ENCODE measurements around the gene RAD18.

The RAD18 gene

DNA sequence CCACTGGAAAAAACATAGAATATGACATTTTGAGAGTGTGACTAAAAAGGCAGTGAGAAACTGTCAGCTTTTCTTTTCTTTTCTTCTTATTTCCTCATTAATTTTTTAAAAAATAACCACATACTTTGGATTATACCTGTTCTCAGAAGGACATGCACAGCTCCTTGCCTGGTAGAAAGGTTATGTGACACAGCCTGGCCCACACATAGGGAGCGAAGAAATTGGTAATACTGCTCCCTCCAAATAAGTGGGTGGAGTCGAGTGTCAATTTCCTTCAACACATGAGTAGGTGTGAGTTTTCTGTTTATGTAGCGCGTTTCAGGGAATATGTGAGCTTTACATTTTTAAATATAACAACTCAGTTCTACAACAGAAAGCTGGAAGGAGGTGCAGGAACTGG is 28.9 kb upstream of the RAD18 start:
- no peak overlapping the region for H3K4me3 ChIP-seq (ENCODE audit: control insufficient read depth, low read depth, low read length)
- TF ChIP-seq, protein P1, sequence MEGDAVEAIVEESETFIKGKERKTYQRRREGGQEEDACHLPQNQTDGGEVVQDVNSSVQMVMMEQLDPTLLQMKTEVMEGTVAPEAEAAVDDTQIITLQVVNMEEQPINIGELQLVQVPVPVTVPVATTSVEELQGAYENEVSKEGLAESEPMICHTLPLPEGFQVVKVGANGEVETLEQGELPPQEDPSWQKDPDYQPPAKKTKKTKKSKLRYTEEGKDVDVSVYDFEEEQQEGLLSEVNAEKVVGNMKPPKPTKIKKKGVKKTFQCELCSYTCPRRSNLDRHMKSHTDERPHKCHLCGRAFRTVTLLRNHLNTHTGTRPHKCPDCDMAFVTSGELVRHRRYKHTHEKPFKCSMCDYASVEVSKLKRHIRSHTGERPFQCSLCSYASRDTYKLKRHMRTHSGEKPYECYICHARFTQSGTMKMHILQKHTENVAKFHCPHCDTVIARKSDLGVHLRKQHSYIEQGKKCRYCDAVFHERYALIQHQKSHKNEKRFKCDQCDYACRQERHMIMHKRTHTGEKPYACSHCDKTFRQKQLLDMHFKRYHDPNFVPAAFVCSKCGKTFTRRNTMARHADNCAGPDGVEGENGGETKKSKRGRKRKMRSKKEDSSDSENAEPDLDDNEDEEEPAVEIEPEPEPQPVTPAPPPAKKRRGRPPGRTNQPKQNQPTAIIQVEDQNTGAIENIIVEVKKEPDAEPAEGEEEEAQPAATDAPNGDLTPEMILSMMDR (conservative IDR thresholded peaks at IDR 0.05; ENCODE audit: control insufficient read depth, insufficient read depth, low read depth, low read length) = no peak
- no peak for DNase-seq (ENCODE audit: low read depth)

DNA sequence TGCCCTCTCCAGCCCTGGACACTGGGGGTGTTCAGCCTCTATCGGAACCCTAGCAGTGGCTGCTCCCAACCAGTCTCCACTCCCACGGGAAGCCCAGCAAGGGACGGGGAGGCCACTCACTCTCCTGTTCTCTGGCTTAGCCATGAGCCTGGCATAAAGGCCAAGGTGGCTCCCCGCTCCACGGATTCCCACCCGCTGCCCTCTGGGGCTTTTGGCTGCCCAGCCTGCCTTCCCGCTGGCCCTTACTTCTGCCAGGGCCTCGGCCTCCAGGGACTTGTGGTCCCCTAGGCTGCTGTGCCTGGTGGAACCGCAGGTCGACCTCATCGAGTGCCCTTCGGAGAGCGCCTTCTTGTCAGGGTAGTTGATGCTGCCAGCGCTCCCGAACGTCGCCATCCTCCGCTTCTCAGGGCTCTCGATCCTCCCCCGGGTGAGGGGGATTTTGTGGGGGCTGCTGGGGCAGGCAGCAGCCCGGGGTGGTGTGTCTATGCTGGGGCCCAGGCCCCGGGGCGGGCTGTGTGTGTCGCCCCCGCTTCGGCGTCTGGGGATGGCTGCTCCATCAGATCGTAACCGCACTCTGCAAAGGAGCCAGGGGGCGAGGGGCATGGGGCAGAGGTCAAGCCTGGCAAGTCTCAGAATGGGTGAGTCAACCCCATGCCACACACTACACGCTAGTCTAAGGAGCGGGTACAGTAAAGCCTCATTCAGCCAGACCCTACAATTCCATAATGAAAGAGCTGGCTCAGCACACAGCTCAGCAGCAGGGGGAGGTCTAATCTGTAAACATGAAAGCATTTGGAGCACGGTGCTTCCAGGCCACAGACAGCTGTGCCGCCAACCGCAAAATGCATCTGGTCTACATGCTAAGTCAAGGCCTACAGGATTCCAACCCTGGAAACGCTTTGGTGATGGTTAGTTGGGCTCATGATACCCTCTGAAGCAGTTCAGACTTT is 27.3 kb upstream of the RAD18 start:
- DNase-seq (ENCODE audit: low read depth) = peak; percentile 42
- no peak overlapping the region for H3K4me3 ChIP-seq (ENCODE audit: control insufficient read depth, low read depth, low read length)
- TF ChIP-seq, protein P1 (conservative IDR thresholded peaks at IDR 0.05; ENCODE audit: control insufficient read depth, insufficient read depth, low read depth, low read length) = no peak

DNA sequence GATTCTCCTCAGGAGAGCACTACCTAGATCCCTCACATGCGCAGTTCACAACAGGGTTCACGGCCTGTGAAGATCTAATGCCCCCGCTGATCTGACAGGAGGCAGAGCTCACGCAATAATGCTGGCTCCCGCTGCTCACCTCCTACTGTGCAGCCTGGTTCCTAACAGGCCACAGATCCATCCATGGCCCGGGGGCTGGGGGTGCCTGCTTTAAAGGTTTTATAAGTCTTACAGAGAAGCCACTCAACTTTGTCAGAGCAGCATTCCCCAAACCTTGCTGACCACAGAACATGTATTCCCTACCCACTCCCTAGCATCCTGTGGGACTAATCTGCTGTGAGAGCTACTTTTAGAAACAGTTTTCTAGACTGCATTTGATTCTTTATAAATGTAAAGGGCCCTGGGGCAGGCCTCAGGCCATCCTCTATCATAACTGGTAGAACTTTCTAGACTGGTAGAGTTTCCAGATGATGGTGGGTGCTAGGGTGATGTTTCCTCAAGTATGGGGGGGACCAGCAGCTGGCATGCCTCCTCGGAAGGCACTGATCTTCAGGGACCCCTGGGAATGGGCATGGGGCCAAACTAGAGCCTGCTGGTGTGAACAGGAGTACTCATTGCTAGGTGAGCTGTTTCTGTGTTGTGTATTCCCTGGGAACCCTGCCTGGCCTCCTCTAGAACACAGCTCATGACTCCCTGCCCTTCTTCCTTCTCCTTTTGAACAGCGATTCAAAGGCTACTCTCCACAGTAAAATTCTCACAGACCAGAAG is 25.7 kb upstream of the RAD18 start:
- TF ChIP-seq, protein P1 (conservative IDR thresholded peaks at IDR 0.05; ENCODE audit: control insufficient read depth, insufficient read depth, low read depth, low read length) = no peak
- no peak for DNase-seq (ENCODE audit: low read depth)
- no peak overlapping the region for H3K4me3 ChIP-seq (ENCODE audit: control insufficient read depth, low read depth, low read length)

DNA sequence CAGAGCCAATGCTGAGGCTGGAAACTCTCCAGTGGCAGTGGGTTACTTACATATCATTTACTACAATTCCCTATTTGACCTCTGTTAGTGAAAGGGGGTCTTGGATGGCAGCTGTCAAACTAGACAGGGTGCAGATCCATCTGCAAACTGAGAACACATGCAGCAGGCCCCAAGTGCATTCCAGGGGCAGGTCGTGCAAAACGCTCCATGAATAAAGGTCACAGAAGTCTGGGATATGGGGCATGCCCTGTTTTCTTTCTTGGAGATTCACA is 25.0 kb upstream of the RAD18 start:
- DNase-seq (ENCODE audit: low read depth) = no peak

DNA sequence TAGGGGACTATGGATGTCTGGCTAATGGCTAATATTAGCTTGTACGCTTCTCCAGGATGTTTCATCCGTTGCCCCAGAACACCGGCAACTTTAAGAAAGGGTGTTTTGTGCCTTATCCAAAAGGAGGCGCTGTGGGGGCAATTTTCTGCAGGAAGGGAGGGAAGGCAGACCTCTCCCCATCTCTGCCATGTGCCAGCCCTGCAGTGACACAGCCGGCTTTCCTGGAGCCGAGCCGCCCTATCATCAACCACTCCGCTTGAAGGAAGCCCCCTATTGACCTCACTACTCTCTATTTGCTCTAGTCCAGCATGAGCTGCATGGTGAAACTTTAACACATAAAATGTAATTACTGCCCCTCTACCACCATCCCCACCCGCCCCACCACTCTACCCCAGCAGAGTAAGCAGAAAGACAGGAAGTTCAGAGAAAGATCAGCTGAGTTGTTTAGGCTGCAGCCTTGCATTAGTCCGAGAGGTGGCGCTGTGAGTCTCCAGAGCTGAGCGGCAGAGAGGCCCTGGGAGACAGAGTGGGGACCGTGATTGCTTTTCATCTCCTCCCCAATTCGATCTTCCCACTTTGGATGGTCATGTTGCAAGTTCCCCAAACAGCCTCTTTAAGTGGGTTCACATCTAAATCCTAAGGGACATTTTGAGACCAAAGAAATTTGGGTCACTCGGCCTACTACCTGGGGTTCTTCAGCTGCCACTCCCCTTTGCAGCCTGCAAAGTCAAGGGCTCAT is 24.5 kb upstream of the RAD18 start:
- no peak overlapping the region for H3K4me3 ChIP-seq (ENCODE audit: control insufficient read depth, low read depth, low read length)
- TF ChIP-seq, protein P1 (conservative IDR thresholded peaks at IDR 0.05; ENCODE audit: control insufficient read depth, insufficient read depth, low read depth, low read length) = peak; percentile 87
- DNase-seq (ENCODE audit: low read depth) = peak; percentile 64

More for the DNA sequence above, 25.0 kb upstream of the RAD18 start:
- H3K4me3 ChIP-seq (ENCODE audit: control insufficient read depth, low read depth, low read length) = no peak overlapping the region
- TF ChIP-seq, protein P1 (conservative IDR thresholded peaks at IDR 0.05; ENCODE audit: control insufficient read depth, insufficient read depth, low read depth, low read length) = no peak

DNA sequence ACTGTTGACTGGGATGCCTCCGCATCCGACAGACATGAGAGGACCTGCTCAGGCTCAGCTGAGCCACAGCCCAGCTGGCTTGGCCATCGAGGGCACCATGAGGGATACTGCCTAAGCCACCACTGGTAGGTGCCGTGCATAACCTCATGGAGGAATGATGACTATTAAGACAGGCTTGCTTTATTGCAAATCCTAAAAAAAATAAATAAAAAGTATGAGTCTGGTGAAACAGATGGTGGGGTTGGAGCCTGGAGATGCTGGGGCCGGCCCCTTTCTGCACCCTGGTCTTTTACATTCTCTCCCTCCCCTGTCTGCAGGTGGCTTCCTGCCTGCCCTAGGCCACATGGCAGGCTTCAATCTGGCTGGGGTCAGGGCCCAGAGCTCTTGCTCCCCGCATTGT is 24.0 kb upstream of the RAD18 start:
- no peak overlapping the region for H3K4me3 ChIP-seq (ENCODE audit: control insufficient read depth, low read depth, low read length)
- TF ChIP-seq, protein P1 (conservative IDR thresholded peaks at IDR 0.05; ENCODE audit: control insufficient read depth, insufficient read depth, low read depth, low read length) = no peak
- DNase-seq (ENCODE audit: low read depth) = no peak
